Activated T-cell treated with anti-CD3 and anti-CD28 coated beads, Interleukin-2, amount 50 U/mL, for 4 hours (primary cell): ENCODE data around the gene JAZF1. TPM values are rescaled to one million over a fixed set of nuclear protein-coding genes. Genes with fewer than 3 reads are reported as not detected.
A peak's percentile ranks its signal among the peaks of the same experiment; 100 is the strongest.

Experiments
- ATAC-seq, 2 donors: fragments of 200-7000 bp; cut with Tn5 transposase; one replicate each; pipeline ENCODE4 v1.10.0; 2021
- DNase-seq: peaks from one replicate; pipeline ENCODE4 v3.0.0-alpha.2; 2020
- H3K27me3 Mint-ChIP-seq: one replicate; pipeline ENCODE4 v1.8.0; 2021; ENCODE audit warnings: low read depth, mixed read lengths
- H3K36me3 Mint-ChIP-seq: one replicate; pipeline ENCODE4 v1.8.0; 2022; ENCODE audit warnings: mixed read lengths; ENCODE audit not compliant: insufficient read depth
- H3K4me1 Mint-ChIP-seq: one replicate; pipeline ENCODE4 v1.8.0; 2021; ENCODE audit warnings: low read depth, mixed read lengths
- H3K4me3 Mint-ChIP-seq: one replicate; pipeline ENCODE4 v1.8.0; 2021; ENCODE audit warnings: mild to moderate bottlenecking, moderate library complexity, mixed read lengths
- H3K9me3 Mint-ChIP-seq: one replicate; pipeline ENCODE4 v1.8.0; 2021; ENCODE audit warnings: mixed read lengths
- total RNA-seq, 3 donors: library from RNA; stranded (reverse); gene quantifications; one replicate each; pipeline ENCODE4 v1.2.1, GENCODE V29; 2021

Gene JAZF1
- total RNA-seq, 3 donors from 2014 or later, result 14.9 to 19.3 (median 19.0) TPM

- peaks cover 21% of the 10 kb centered on the region for H3K4me1 Mint-ChIP-seq
- H3K36me3 Mint-ChIP-seq, result no peaks in the 10 kb centered on the region
- no peak for DNase-seq
- H3K4me3 Mint-ChIP-seq, result no peak overlapping the region
- H3K9me3 Mint-ChIP-seq, result no peaks in the 10 kb centered on the region
- H3K27me3 Mint-ChIP-seq, result no peaks in the 10 kb centered on the region
- no peak for ATAC-seq
These were observed 178.7 kb downstream of the JAZF1 start for GRCh38 chr7:28001896-28002295.

DNA sequence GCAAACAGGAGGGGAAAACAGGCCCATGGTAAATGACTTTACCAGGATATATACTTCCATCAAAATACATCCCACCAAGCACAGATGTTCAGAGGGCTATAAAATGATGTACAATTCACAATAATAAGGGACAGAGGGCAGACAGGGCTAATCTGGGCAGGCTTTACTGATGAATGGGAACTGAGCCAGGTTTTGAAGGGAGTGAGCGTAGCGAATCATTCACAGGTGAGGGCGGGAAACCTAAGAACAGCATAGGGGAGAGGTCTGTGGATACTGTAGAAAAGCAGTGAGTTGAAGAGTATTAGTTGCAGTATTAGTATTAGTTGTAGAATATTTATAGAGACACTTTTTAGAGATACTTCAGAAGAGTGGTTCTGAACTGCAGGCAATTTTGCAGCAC is 180.8 kb downstream of the JAZF1 start:
- ATAC-seq (no peak), DNase-seq (no peak)
- Mint-ChIP-seq H3K4me3 (no peak overlapping the region), H3K27me3 (no peaks in the 10 kb centered on the region), H3K4me1 (peaks cover 10% of the 10 kb centered on the region), H3K9me3 (no peaks in the 10 kb centered on the region), H3K36me3 (no peaks in the 10 kb centered on the region)

DNA sequence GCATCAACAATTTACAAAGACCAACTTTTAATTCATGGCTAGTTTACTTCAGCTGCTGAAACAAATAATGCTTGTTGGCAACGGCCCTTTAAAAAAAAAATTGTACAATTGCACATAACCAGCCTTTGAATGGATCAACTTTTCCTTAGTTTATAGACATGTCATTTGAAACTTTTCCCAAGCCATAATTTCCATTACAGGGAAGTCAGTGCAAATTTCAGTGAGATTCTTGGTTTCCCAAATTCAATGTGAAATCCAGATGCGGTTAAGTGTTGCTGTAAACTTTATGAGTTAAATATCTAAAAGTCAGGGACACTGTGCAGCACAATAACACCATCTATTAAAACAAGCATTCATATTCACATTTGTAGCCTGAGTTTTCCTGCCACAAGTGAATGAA is 182.2 kb downstream of the JAZF1 start:
- no peaks in the 10 kb centered on the region for H3K27me3 Mint-ChIP-seq

GRCh38 chr7:27997188-27997707 is 183.3 kb downstream of the JAZF1 start:
- H3K9me3 Mint-ChIP-seq, result no peaks in the 10 kb centered on the region
- H3K36me3 Mint-ChIP-seq, result peaks cover 3% of the 10 kb centered on the region
- H3K4me3 Mint-ChIP-seq, result no peak overlapping the region
- ATAC-seq (no peak), DNase-seq (no peak)
- peaks cover 18% of the 10 kb centered on the region for H3K4me1 Mint-ChIP-seq
- H3K27me3 Mint-ChIP-seq, result no peaks in the 10 kb centered on the region

More for the DNA sequence above, 182.2 kb downstream of the JAZF1 start:
- no peak for DNase-seq
- no peak for ATAC-seq
- no peak overlapping the region for H3K4me3 Mint-ChIP-seq
- H3K36me3 Mint-ChIP-seq, result peaks cover under 1% of the 10 kb centered on the region
- no peaks in the 10 kb centered on the region for H3K9me3 Mint-ChIP-seq
- peaks cover 14% of the 10 kb centered on the region for H3K4me1 Mint-ChIP-seq

DNA sequence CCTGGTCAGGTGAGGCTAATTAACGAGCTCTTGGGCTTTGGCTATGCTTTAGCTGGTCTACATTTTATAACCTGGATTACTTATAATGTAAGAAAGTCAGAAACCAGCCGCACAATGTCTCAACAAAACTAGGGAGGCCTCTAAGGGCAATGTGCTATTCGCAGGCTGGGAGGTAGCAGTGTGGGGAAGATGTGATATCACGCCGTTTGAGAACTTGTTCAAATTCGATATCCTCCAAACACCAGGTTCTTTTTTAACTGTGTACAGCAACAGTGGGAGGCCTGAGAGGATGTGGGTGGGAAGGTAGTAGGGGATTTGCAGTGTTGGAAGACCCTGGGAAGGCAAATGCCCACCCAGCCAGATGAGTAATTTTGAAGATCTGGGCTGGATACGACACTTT is 184.5 kb downstream of the JAZF1 start:
- Mint-ChIP-seq H3K9me3 (no peaks in the 10 kb centered on the region), H3K4me3 (no peak overlapping the region), H3K27me3 (no peaks in the 10 kb centered on the region), H3K36me3 (peaks cover 6% of the 10 kb centered on the region), H3K4me1 (peaks cover 26% of the 10 kb centered on the region)
- ATAC-seq (no peak), DNase-seq (no peak)

DNA sequence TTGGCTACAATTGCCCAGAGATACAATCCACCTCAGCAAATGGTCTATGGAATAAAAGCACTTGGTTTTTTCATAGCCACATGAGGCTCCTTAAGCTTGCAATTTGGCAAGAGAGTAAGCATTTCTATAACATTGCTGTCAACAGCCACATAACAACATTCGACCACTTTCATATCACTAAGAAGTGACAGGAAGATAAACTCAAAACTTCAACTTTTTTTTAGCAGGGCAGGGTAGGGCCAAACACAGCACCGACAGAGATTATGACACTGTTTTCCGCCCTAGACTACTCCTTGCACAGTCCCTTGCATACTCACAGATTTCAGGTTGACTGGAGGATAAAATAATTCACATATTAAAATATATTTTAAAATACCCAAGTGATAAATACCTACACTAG is 185.4 kb downstream of the JAZF1 start:
- Mint-ChIP-seq H3K36me3 (peaks cover 6% of the 10 kb centered on the region), H3K4me1 (peaks cover 27% of the 10 kb centered on the region), H3K27me3 (no peaks in the 10 kb centered on the region), H3K9me3 (no peaks in the 10 kb centered on the region), H3K4me3 (no peak overlapping the region)
- ATAC-seq, result no peak
- DNase-seq, result no peak

DNA sequence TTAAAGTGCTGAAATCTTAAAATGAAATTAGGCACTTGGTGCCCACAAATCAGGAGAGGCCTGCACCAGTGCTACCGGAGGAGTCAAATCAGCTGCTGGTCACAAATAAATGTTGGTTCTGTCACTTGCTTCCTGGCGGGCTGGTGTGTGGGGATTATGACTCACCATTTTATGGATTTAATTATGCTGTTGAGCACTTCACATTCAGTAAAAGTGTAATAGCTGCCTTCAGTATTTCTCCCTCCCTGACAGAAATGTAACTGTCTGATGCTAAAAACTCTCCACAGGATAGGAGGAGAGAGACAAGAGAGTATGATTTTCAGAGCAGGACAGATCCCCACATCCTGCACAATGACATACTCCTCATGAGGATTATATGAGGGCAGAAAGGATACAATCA is 186.0 kb downstream of the JAZF1 start:
- Mint-ChIP-seq H3K4me3 (no peak overlapping the region), H3K27me3 (no peaks in the 10 kb centered on the region), H3K4me1 (peaks cover 27% of the 10 kb centered on the region), H3K9me3 (no peaks in the 10 kb centered on the region), H3K36me3 (peaks cover 6% of the 10 kb centered on the region)
- ATAC-seq (no peak), DNase-seq (no peak)

DNA sequence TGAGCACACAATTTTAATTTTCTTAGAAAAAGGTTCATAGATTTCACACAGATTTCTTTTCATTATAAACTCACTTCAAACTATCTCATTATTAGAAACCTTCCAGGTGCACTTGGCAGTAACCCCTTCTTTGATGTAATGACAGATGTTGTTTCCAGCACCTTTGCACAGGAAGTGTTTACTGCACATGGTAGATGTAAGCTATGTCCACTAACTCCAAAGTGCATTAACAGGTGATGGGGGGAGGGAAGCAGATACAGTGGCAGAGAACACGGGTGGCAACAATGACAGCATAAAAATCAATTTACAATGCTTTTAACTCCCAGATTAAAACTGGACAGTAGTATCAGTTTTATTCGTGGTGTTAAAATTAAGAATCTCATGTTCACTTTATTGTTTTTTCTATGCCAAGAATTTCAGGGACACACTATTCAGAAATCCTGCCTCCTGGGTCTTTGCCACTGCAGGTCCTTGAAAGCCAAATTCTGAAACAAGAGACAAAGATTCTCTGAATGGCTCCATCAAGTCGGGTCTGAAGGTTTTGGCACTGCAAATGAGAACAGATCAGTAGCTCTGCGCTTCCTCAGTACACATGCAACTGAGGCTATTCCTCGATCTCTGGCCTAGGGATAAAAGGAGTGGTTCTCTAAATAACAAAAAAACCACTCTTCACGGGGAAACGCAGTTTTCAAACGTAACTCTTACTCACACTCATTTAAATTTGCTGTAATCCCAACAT is 187.7 kb downstream of the JAZF1 start:
- Mint-ChIP-seq H3K4me3 (no peak overlapping the region), H3K36me3 (peaks cover 14% of the 10 kb centered on the region), H3K9me3 (peaks cover 3% of the 10 kb centered on the region), H3K4me1 (peaks cover 25% of the 10 kb centered on the region), H3K27me3 (no peaks in the 10 kb centered on the region)
- DNase-seq (no peak), ATAC-seq (no peak)

- peaks cover 17% of the 10 kb centered on the region for H3K36me3 Mint-ChIP-seq
These were observed 188.5 kb downstream of the JAZF1 start for GRCh38 chr7:27992097-27992496.

DNA sequence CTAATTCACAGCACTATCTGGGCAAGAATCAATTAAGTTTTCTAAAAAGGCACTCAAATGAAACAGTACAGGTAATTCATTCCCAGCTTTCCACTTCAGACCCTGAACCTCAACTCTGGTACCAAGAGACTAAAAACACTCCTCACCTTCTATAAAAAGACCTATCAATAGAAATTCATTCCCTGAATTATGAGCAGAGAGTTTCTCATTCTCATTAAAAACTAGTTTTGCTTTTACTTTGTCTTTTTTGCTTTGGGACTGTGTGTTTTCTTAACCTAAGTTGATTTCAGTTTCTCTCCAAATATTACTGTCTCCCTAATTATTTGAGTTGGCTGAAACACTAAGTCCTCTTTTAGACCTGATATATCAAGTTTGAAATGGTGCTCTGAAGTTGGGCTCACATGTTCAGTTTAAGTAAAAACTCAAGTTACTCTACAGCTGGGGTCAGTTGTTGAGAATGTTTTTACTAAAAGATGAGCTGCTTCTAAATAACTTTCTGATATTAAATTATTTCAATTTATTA is 189.5 kb downstream of the JAZF1 start:
- Mint-ChIP-seq H3K4me1 (peaks cover 21% of the 10 kb centered on the region), H3K4me3 (no peak overlapping the region), H3K36me3 (peaks cover 17% of the 10 kb centered on the region), H3K27me3 (no peaks in the 10 kb centered on the region), H3K9me3 (peaks cover 3% of the 10 kb centered on the region)
- DNase-seq (no peak), ATAC-seq (no peak)

More at GRCh38 chr7:27992097-27992496, 188.5 kb downstream of the JAZF1 start:
- ATAC-seq, result no peak
- no peak overlapping the region for H3K4me3 Mint-ChIP-seq
- H3K9me3 Mint-ChIP-seq, result peaks cover 3% of the 10 kb centered on the region
- DNase-seq, result no peak
- peaks cover 22% of the 10 kb centered on the region for H3K4me1 Mint-ChIP-seq
- no peaks in the 10 kb centered on the region for H3K27me3 Mint-ChIP-seq

GRCh38 chr7:27976531-27976930 is 204.1 kb downstream of the JAZF1 start:
- ATAC-seq (no peak), DNase-seq (no peak)
- H3K27me3 Mint-ChIP-seq, result no peaks in the 10 kb centered on the region
- peaks cover 15% of the 10 kb centered on the region for H3K9me3 Mint-ChIP-seq
- H3K4me1 Mint-ChIP-seq, result peaks cover 27% of the 10 kb centered on the region
- H3K36me3 Mint-ChIP-seq, result peaks cover 15% of the 10 kb centered on the region
- H3K4me3 Mint-ChIP-seq, result no peak overlapping the region

GRCh38 chr7:27973625-27974024 is 207.0 kb downstream of the JAZF1 start:
- DNase-seq (no peak), ATAC-seq (no peak)
- H3K9me3 Mint-ChIP-seq, result peaks cover 15% of the 10 kb centered on the region
- H3K4me1 Mint-ChIP-seq, result peaks cover 34% of the 10 kb centered on the region
- no peaks in the 10 kb centered on the region for H3K27me3 Mint-ChIP-seq
- H3K36me3 Mint-ChIP-seq, result peaks cover 17% of the 10 kb centered on the region
- H3K4me3 Mint-ChIP-seq, result no peak overlapping the region

GRCh38 chr7:27972276-27972675 is 208.3 kb downstream of the JAZF1 start:
- Mint-ChIP-seq H3K27me3 (no peaks in the 10 kb centered on the region), H3K36me3 (peaks cover 13% of the 10 kb centered on the region), H3K4me3 (peak overlapping the region; percentile 49), H3K4me1 (peaks cover 34% of the 10 kb centered on the region), H3K9me3 (peaks cover 10% of the 10 kb centered on the region)
- no peak for DNase-seq
- ATAC-seq, result peak; percentile 40 to 73

DNA sequence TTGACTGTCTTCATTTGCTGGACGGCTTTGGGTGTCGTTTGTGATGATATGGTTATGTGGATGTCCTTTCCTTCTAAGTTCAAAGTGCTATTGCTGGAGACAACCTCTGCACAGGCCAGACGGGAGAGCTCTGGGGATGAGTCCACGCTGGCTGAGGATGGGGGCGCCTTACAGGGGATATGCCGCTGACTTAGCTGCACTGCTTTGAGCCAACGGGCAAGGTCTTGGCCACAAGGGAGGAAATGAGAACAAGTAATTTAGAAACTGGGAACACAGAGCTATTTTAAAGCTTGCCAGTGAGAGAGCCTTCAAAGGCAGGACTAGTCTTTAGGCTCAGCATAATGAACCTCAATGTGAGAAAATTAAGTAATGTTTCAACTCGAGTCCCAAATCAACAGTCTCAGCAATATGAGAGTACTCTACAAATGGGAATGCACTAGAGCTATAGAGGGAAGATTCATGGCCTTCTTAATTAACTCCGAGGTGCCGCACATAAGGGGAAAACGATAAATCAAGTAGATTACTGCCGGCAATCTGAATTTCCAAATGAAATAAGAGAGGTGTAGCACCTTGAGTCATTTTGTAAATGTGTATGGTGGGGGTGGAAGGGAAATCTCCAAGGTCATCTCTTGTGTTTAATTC is 209.3 kb downstream of the JAZF1 start:
- Mint-ChIP-seq H3K4me3 (no peak overlapping the region), H3K27me3 (no peaks in the 10 kb centered on the region), H3K36me3 (peaks cover 10% of the 10 kb centered on the region), H3K9me3 (peaks cover under 1% of the 10 kb centered on the region), H3K4me1 (peaks cover 36% of the 10 kb centered on the region)
- ATAC-seq, result no peak
- DNase-seq, result no peak

GRCh38 chr7:27970350-27970749 is 210.2 kb downstream of the JAZF1 start:
- H3K4me1 Mint-ChIP-seq, result peaks cover 39% of the 10 kb centered on the region

More at GRCh38 chr7:27970350-27970749, 210.2 kb downstream of the JAZF1 start:
- H3K9me3 Mint-ChIP-seq, result no peaks in the 10 kb centered on the region
- DNase-seq (no peak), ATAC-seq (no peak)
- H3K27me3 Mint-ChIP-seq, result no peaks in the 10 kb centered on the region
- H3K4me3 Mint-ChIP-seq, result no peak overlapping the region
- H3K36me3 Mint-ChIP-seq, result peaks cover 10% of the 10 kb centered on the region
